Bone marrow (tissue), 2 donors: ENCODE data around the gene MUC5AC.
"Not testable (repeated sequence)": the region's sequence is repeated elsewhere in the genome, so short reads cannot be mapped to it uniquely, and the experiment has no call there.

Source experiments
- DNase-seq, 2 donors: peaks; one replicate each; lab custom pipeline; 2025; lab: John Stamatoyannopoulos, UW

Gene MUC5AC

DNA sequence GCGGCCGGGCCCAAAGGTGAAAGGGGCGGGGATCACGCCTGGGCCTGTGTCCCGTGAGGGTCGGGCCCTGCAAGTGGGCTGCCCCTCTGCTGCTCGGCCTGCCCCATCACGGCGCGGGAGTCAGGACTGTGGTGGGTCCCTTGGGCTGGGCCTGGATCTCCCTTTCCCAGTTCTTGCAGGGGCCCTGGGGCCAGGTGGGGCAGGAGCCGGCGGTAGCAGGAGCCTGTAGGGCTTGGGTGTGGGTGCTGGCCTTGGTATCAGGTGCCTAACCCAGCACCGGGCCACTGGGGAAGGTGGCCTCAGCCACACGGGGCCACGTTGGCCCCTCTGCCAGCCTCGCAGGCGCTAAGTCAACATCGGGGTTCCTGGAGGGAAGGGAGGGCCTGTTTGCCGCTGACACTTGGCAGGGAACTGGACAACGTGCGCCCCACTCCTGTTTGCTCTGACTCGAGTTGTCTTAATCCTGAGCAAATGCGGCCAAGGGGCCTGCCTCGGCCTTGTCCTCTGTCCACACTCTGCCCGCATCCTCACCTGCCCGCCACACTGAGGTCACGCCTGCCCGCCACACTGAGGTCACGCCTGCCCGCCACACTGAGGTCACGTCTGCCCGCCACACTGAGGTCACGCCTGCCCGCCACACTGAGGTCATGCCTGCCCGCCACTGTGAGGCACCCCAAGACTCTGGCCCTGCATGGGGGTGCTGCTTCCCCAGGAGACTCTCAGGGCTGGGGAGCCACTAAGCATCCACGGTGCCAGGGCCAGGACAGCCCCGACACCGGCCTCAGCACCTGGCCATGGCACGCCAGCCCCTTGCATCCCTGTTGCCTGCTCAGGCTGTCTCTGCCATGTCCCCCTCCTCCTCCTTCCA is 50.9 kb downstream of the MUC5AC start:
- DNase-seq: no peak

DNA sequence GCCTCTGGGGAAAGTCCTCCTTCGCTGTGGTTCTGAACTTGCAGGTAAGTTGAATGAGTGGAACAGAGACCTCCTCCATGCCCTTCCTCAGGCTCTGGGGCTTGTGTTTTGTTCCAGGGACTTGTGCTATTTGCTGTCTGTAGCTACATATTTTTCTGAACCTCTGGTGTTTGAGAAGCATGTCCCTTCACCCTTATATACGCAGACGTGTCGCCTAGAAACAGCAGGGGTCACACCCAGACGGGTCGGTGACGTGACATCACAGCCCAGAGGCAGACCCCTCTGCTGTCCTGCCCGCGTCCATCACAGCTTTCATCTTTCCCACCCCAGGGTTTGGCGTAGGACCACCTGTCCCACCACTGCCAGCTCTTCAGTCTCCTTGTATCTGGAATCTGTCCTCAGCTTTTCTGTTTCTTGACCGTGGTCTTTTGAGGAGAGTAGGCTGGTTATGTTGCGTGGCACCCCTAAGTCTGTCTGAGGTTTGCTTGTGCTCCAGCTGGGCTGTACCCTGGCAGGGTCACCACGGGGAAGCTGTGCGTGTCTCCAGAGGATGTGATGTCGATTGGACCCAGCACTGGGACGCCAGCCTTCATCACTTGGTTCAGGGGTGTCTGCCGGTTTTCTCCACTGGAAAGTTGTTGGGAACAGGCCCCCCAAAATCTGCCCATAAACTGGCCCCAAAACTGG is 51.8 kb downstream of the MUC5AC start:
- DNase-seq: no peak

DNA sequence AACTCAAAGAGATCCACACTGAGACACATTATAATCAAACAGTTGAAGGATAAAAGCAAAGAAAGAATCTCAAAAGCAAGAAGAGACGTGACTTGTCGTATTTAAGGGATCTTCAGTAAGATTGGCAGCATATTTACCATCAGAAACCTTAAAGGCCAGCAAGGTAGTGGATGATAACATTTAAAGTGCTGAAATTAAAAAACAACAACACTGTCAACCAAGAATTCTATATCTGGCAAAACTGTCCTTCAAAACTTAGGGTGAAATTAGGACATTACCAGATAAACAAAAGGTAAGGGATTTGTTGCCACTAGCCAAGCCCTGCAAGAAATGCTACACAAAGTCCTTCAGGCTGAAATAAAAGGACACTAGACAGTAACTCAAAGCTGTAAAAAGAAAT is 54.1 kb downstream of the MUC5AC start:
- no peak for DNase-seq

DNA sequence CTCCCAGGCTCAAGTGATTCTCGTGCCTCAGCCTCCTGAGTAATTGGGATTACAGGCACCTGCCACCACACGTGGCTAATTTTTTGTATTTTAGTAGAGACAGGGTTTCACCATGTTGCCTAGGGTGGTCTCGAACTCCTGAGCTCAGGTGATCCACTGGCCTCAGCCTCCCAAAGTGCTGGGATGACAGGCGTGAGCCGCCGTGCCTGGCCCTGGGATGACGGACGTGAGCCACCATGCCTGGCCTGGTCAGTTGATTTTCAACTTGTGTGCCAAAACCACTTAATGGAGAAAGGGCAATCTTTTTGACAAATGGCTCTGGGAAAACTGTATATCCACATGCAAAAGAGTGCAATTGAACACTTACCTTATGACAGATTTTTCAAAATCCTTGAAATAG is 58.1 kb downstream of the MUC5AC start:
- DNase-seq: not testable (repeated sequence)

DNA sequence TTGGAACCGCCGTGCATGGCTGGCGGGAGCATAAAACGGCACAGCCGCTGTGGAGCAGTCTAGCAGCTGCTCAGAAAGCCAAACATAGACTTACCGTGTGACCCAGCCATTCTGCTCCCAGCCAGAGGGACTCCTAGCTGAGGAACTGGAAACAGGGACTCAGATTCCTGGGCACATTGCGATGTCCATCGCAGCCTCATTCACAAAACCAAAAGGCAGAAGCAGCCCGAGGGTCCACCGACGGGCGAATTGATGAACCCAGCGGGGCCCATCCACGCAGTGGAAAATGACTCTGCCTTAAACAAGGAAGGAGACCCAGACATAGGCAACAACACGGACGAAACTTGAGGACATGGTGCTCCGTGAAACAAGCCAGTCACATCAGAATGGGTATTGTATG is 59.4 kb downstream of the MUC5AC start:
- DNase-seq: no peak

DNA sequence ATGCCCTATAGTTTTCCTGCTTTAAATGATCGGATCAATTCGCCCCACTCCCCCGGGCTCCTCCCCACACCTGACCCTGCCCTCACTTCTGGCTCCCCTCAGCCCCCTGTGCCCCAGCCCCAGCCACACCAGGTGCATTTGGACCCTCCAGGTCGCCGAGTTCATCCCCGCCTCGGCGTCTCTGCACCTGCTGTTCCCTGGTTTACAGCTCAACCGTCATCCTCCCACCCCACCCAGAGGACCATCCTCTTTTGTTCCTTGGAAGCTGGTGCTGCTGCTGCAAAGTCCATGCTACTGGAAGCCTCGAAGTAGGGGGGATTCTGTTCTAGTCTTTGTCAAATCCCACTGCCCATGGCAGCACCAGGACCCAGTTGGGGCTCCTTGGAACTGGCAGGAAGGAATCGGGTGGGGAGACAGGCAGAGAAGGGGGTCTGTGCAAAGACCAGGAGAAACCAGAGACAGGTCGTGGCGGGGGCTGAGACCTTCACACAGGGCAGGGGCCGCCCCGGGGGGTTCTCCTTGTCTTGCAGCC is 60.6 kb downstream of the MUC5AC start:
- no peak for DNase-seq

DNA sequence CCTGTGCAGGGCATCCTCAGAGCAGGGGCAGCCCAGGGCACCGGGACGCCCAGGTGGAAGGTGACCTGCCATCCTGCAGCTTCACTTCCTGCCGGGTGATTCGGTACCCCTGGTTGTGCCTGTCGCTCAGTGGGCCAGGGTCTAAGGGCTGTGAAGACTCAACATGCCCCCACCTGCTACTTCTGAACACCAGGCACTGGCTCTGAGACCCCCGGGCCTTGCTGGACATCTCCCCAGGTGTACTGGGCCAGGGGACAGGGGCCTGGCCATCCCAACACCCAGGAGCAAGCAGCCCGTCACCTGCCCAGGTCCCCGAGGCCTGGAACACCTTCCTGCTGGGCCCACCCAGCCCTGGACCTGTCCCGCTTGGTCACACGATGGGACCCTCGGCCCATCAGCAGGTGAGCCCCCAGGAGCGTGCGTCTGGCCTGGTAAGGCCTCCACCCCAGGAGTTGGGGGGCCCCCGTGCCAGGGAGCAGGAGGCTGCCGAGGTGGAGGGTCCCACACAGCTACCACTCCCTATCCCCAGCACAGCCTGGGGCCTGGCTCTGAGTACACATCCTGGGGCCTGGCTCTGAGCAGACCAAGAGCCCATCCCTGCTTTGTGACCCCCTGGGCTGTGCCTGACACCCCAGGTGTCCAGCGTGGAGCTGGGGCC is 61.2 kb downstream of the MUC5AC start:
- no peak for DNase-seq

DNA sequence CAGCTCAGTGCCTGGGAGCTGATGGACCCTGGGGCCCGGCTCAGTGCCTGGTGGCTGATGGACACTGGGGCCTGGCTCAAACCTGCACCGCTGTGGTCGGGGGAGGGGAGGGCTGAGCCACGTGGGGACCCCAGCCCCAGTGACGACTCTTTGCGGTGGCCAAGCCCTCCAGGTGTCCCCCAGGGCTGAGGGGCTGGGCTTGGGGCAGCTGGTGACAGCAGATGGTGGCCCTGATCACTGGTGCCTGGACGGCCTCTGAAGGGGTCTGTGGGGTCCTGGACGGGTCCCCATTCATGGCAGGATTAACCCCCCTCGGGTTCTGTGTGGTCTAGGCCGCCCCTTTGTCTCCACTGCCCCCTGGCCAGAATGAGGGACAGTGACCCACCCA is 61.7 kb downstream of the MUC5AC start:
- DNase-seq: no peak

DNA sequence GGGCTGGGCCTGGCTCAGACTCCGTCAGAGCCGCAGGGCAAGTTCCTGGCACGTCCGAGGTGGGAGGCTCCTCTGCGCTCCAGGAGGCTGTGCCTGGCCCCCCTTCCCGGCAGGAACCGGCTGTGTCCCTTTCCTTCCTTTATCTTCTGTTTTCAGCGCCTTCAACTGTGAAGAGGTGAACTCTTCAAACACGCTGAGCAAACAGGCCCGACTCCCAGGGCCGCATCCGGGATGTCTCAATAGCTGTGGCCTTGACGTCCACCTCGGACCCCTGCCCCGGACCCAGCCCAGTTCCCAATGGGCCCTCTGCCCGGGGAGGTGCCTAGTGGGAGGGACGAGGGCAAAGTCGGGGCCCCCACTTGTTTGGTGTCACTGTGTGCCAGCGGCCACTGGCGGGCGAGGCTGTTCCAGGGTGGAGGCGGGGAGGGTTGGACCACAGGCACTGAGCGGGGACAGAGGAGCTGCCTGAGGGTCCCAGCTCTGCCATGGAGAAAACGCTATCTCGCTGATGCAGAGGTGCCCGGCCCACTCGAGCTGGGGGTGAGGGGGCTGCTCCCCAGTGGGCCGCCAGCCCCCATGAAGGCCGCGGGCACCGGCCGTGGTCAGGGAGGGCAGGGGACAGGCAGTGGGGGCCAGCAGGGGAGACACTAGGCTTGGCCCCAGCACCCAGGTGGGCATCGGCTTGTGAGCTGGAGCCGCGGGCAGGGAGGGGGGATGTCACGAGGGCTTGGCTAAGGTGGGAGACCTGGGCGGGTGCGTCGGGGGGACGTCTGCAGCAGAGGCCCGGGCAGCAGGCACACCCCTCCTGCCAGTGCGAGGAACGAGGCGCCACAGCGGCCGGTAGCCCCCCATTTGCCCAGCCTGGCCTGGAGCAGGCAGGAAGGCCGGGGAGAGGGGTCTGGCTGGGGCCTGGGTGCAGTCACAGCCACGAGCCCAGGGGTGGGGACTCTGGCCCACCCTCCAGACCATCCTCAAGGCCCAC is 62.4 kb downstream of the MUC5AC start:
- no peak for DNase-seq

DNA sequence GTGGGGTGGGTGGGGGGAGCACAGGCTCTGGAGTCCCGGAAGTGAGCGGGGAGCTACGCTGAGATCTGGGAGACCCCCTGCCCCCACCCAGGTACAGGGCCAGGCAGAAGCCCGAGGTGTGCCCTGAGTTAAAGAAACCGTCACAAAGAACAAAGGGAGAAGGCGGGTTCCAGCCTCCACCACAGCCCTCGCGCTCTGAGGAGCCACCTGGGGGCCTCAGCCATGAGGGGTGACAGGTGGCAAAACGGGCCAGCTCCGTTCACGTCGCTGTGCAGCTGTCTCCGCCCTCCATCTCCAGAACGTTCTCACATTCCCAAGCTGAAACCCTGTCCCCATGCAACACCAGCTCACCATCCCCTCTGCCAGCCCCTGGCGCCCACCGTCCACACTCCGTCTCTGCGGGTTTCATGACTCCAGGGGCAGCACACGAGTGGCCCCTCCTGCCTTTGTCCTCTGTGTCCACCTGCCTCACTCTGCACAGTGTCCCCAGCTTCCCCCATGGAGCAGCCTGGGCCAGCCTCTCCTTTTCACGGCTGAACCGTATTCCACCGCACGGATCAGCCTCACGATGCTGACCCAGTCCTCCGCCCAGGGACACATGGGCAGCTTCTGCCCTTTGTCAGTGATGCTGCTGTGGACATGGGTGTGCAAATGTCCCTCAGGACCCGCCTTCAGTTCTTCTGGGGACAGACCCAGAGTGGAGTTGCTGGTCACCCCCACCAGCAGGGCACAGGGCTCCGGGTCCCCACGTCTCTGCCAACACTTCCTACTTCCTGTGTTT is 63.4 kb downstream of the MUC5AC start:
- DNase-seq: no peak

DNA sequence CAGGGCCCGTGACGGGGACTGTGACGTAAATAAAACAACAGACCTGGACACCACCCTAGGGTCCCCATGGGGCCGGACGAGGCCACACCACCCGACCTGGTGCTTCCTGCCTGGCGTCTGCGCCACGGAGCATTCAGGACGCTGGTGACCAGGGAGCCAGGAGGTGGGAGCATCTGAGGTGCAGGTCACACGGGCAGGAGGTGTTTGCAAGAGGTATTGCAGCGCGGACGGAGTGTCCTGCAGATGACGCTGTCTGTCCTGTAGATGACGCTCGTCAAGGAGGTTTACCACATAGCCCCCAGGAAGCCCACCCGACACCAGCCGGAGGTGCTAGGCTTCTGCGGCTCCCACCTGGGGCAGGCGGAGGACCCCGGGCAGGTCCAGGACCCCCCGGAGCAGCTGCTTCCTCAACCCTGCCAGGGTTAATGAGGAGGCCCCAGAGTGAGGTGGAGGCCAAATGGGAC is 64.1 kb downstream of the MUC5AC start:
- DNase-seq: no peak

DNA sequence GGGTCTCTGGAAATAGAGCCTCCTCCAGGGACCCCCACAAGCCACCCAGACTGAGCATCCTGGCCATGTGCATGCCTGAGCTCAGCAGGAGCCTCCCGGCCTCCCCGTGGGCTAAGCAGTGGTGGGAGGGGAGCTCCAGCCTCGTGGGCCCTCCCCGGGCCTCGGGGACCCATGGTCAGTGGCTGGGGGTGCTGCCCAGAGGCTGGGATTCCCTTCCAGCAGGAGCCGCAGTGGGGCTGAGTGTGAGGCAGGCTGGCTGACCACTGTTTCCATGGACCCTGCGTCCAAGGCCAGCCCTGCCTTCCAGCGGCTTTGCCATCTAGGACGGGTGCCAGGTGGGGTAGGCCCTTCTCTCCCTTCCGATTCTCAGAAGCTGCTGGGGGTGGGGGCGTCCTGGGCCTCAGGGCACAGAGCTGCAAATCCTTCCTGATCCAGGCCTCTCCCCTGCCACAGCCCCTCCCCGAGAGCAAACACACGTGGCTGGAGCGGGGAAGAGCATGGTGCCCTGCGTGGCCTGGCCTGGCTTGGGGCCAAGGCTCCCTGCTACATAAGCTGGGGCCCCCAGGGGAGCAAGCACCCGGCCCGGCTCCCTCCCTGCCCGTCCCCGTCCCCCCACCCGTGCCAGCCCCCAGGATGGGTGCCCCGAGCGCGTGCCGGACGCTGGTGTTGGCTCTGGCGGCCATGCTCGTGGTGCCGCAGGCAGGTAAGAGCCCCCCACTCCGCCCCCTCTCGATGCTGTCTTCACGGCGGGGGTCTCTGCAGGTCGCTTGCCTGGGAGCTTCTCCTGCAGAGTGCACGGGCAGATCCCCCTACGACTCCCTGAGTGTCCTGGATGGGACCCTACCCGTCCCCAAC is 65.0 kb downstream of the MUC5AC start, which contains the start of gene MUC5B:
TSS of gene MUC5B (plus strand) at position 576 of the 855 bp plus-strand sequence. CDS start at position 634, 58 bp downstream.
- no peak for DNase-seq

DNA sequence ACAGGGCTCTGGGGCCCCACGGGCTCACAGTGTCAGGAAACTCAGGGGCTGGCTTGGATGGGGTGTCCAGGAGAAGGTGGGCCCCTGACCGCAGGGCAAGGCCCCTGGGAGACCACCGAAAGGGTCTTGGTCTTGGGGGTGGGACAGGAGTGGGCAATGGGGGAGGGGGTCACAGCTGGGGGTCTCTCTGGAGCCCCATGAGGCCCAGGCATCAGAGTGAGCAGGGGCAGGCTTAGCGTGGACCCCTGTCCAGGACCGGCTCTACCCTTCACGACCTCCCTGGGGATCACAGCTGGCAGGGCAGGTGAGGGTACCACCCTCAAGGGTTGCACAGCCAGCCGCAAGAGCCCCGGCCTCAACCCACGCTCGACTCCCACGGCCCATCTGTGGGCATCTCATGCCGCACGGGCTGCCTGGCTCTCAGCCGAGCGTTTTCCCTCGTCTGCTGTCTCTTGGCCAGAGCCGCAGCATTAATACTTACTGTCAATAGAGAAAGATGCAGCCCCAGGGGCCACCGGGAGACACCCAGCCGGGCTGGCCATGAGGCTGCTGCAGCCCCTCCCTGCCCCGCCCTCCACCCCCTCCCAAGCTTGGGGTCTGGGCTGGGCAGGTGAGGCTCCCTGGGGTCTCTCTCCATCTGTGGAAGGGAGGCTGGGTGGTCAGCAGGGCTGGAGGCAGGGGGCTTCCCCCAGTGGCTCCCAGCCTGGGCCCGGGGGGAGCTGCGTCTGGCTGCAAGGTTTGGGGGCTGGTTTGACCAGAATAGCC is 65.8 kb downstream of the MUC5AC start:
- DNase-seq: no peak

DNA sequence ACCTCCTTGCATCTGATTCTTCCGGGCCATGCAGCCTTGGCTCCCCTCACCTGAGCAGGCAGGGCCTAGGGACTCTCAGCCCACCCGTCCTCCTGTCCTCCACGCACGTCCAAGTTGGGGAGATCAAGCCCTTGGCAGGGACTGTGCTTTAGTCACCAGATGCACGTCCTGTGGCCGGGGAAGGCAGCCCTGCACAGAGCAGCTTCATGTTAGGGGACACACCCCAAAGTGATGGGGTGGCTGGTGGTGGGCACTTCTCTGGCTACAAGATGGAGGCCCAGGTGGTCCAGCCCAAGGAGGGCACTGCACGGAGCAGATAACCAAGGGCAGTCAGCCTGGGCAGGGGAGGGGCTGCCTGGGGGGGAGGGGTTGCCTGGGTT is 66.3 kb downstream of the MUC5AC start:
- no peak for DNase-seq

DNA sequence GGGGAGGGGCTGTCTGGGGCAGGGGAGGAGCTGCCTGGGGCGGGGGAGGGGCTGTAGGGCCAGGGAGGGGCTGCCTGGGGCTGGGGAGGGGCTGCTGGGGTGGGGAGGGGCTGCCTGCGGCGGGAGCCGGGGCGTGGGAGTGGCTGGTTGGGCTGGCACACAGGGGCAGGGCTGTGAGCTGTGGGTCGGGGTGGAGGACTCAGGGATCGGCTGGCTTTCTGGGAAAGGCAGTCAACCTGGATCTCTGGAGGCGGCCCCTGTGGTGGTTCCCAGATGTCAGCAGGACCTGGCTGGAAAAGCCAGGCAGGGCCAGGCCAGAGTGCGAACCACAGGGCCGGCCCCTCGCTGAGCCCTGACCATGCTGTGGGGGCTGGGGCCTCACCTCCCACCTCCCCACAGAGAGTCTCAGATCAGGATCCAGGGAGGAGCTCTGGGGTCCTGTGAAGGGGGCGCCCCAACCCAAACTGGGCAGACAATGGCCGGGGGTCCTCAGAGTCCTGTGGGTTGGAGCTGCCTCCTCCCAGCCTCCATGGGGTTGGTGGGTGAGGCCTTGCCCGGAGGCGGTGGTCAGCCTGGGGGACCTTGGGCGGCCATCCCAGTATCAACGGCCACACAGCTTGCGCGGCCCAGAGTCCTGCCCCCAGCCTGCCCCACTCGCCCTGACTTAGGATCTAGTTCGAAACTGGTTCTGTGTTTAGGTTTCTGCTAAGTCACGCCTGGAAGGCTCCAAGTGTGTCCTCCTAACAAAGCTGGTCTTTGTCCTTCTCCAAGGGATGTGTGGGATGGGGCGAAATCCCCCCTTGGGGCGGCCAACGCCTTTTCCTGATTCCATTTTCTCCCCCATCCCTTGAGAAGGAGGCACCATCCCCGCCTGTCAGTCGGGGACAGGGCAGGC is 67.0 kb downstream of the MUC5AC start:
- DNase-seq: no peak

DNA sequence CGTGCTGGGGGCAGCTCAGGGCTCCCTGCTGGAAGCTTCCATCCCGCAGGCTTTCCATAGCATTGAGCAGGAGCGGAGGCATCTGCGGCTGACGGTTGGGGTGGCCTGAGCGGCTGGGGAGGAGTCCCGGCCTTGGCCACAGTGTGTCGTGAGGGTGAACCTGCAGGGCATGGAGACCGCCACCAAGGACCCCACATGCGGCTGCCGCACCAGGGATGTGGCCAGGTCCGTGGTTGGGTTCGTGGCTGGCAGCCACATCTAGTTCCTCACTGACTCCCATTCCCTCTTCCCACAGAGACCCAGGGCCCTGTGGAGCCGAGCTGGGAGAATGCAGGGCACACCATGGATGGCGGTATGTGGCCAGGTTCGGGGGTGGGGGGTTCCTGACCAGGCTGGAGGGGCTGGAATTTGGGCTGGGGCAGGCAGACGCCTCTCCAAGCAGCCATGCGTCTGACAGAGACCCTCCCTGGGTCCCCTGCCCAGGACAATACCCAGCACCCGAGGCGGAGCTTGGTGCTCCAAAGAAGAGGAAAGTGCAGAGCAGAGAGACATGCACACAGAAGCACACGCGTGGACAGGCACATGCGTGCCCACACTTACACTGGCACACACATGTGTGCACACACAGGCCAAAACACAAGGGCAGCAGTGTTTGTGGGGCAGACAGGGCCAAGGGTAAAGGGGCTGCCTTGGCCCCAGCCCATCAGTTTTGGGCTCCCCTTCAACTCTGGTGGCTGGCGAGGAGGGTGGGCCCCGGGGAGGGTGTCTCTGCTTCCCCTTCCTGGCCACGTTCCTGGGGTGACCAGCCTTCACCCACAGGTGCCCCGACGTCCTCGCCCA is 67.9 kb downstream of the MUC5AC start:
- DNase-seq: no peak
